GM10266 (cell line): ENCODE measurements around the gene MPRIP.
"Not testable (repeated sequence)": the region's sequence is repeated elsewhere in the genome, so short reads cannot be mapped to it uniquely, and the experiment has no call there.

ENCODE experiments used
- DNase-seq: peaks from one replicate; pipeline ENCODE4 v3.0.0; 2012; ENCODE audit errors: extremely low spot score
- TF ChIP-seq, protein P1 (sequence below): IDR thresholded peaks from 2 replicates; pipeline ENCODE4 v1.5.1; 2012; ENCODE audit warnings: mild to moderate bottlenecking, low read depth; ENCODE audit not compliant: control insufficient read depth, insufficient read depth; ENCODE audit errors: missing control alignments

The MPRIP gene, protein sequence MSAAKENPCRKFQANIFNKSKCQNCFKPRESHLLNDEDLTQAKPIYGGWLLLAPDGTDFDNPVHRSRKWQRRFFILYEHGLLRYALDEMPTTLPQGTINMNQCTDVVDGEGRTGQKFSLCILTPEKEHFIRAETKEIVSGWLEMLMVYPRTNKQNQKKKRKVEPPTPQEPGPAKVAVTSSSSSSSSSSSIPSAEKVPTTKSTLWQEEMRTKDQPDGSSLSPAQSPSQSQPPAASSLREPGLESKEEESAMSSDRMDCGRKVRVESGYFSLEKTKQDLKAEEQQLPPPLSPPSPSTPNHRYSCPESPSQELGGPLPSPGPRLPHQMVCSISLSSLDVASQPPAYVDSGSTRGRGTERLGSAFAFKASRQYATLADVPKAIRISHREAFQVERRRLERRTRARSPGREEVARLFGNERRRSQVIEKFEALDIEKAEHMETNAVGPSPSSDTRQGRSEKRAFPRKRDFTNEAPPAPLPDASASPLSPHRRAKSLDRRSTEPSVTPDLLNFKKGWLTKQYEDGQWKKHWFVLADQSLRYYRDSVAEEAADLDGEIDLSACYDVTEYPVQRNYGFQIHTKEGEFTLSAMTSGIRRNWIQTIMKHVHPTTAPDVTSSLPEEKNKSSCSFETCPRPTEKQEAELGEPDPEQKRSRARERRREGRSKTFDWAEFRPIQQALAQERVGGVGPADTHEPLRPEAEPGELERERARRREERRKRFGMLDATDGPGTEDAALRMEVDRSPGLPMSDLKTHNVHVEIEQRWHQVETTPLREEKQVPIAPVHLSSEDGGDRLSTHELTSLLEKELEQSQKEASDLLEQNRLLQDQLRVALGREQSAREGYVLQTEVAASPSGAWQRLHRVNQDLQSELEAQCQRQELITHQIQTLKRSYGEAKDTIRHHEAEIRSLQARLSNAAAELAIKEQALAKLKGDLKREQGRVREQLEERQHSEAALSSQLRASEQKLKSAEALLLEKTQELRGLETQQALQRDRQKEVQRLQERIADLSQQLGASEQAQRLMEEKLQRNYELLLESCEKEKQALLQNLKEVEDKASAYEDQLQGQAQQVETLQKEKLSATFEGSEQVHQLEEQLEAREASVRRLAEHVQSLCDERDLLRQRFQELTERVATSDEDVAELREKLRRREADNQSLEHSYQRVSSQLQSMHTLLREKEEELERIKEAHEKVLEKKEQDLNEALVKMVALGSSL (N-terminal part only)

DNA sequence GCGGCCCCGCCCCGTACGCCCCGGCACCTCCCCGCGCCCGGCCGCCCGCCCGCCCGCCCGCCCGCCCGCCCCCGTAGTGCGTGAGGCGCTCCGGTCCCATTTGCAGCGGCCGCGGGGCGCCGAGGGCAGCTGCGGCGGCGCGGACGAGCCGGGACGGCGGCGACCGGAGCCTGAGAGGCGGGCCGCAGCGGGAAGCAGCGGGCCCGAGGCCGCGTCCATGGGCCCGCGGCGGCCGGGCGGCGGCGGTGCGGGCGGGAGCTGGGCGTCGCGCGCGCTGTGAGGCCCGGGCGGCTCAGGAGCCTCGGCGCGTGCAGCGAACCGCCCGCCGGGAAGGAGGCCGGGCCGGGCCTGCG is at the start of gene MPRIP:
TSS of gene MPRIP (plus strand) at position 74 of the 353 bp plus-strand sequence. CDS start 392 bp downstream, outside the sequence.
- no peak for DNase-seq
- TF ChIP-seq, protein P1, sequence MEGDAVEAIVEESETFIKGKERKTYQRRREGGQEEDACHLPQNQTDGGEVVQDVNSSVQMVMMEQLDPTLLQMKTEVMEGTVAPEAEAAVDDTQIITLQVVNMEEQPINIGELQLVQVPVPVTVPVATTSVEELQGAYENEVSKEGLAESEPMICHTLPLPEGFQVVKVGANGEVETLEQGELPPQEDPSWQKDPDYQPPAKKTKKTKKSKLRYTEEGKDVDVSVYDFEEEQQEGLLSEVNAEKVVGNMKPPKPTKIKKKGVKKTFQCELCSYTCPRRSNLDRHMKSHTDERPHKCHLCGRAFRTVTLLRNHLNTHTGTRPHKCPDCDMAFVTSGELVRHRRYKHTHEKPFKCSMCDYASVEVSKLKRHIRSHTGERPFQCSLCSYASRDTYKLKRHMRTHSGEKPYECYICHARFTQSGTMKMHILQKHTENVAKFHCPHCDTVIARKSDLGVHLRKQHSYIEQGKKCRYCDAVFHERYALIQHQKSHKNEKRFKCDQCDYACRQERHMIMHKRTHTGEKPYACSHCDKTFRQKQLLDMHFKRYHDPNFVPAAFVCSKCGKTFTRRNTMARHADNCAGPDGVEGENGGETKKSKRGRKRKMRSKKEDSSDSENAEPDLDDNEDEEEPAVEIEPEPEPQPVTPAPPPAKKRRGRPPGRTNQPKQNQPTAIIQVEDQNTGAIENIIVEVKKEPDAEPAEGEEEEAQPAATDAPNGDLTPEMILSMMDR = no peak

DNA sequence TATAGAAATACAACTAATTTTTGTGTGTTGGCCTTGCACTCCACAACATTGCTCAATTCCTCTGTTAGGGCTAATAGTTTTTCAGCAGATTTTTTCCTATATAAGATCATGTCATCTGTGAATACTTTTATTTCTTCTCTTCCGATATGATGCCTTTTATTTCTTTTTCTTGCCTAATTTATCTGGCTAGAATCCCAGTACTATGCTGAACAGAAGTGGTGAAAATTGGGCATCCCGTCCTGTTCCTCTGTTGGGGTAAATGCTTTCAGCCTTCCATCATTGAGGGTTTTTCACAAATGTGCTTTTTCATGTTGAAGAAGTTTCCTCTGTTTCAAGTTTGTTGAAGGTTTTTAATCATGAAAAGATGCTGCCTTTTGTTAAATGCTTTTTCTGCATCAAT is 47.6 kb upstream of the MPRIP start:
- DNase-seq = no peak
- TF ChIP-seq, protein P1 = no peak

DNA sequence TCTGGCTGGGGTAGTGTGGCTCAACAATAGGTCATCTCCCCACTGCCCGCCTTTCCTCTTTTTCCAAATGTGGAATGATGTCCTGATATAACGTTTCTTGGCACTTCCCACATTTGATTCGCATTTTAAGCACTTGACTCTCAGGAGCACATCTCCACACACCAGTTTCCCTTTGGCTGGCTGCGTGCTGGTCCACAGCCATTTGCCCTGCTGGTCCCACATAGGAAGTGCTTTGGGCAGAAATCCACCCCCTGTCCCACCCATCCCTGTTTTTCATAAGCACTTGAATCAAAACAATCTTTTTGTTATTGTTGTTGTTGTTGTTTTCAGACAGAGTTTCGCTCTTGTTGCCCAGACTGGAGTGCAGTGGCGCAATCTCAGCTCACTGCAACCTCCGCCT is 46.3 kb upstream of the MPRIP start:
- DNase-seq = no peak
- TF ChIP-seq, protein P1 = no peak

DNA sequence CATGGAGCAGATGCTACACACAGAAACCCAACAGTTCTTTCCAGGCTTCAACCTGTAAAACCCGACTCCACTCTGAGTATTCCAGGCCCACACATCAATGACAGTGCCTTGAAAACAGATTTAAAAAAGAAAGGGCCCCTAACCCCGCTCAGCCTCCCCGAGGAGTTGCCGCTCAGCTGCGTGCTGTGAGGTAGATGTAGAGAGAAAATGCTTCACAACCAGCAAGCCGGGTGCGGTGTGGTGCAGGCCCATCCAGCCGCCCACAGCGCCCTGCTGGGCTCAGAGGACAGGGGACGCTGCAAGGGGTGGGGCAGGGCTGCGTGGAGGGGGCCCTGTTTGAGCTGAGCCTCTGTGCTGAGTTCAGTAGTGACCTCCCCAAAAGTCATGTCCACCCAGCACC is 45.5 kb upstream of the MPRIP start:
- not testable (repeated sequence) for DNase-seq

DNA sequence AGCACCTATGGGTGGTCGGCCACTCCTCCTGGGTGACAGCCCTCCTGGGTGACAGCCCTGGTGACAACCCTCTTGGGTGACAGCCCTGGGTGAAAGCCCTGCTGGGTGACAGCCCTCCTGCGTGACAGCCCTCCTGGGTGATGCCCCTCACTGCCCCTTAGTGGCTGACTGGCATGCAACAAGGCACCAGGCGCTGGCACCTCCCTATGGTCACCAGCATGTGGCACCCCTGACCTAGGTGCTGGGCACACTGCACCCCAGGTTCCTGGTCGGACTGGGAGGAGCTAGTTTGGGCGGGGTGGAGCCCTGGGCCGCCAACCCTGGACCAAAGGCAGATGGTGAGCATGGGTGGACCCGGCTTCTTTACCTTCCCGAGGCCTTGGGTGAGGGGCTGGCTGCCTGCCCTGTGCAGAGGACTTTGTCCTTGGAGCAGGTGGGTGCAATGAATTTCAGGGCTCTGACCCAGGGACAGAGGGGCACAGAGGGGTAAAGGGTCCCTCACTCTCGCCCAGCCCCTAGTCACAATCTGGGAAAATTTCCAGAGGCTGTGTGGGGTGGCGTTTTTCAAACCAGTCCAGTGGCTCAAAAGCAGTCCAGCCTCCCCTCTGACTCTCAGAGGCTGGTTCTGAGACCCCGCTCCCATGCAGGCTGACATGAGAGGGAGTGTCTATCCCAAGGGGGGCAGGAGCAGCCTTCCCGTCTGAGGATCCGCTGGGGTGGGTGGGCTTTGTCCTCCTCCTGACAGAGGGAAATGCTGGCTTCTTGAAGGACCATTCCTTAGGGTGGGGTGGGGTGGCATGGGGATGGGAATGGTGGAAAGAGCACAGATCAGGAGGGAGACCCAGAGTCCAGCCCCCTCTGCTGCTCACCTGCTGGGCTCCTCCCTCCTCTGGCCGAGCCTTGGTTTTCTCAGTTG is 44.5 kb upstream of the MPRIP start:
- DNase-seq = no peak

DNA sequence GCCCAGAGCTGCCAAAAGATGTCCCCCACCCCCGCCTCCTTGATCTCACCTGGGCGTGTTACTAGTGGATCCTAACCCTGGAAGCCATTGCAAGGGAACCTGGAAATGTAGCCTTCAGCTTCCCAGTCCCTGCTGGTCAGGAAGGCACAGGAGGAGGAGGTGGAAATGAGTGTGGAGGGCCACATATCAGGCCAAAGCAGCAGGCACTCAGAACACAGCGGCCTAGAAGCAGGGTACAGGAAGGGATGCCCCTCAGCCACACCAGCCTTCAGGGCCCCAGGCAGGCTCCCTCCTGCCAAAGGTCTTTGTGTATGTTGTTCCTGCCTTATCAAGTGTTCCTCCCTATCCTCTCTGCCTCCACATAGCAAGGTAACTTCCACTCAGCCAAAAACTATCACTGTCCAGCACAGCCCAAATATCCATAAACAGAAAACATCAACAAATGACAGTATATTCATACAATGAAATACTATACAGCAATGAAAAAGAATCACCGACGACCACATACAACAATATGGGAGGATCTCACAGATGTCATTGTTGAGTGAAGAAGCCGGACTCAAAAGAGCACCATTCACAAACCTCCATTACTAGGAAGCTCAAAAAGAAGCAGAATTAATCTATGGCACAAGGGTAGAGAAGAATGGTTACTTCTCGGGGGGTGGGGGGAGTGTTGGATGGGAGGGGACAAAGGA is 42.2 kb upstream of the MPRIP start:
- TF ChIP-seq, protein P1 = no peak
- no peak for DNase-seq

More for the DNA sequence above, 44.5 kb upstream of the MPRIP start:
- TF ChIP-seq, protein P1 = peak; percentile 12
